NCI-H146 treated with DMSO at 0.1 percent for 48 hours (cell line): ENCODE data around the gene RTF1.

Source experiments
- DNase-seq: peaks from one replicate; lab custom pipeline; 2025; ENCODE audit not compliant: unreplicated experiment; lab: John Stamatoyannopoulos, UW

Gene RTF1

DNA sequence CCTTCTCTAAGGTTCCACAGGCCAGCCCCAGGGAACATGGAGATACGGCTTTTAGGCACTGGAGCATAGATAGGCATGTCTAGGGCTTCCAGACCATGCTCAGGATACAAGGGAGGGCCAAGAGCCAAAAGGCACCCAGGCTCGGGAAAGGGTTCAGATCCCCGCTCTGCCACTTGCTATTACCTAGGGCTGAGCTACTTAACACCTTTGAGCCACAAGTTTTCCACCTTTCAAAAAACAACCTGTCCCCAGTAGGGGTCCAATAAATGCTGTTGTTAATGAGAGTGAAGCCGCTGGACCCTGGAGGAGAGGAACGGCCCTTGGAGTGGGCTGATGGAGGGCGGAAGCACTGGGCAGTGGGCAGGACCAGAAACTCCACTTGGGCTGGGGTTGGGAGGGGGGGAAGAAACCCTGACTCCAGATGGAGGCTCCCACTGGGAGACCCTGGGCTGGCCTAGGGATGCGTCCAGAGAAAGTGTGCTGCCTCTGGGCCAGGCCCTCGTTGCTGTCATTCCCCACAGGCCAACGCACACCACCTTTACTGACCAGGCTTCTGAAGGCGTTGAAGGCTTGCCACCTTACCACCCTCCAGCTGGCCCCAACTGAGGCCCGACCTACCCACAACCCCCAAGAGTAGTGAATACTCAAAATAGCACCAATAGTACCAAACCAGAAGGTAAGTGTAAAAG lies 68.2 kb downstream of the RTF1 start:
- DNase-seq: no peak

DNA sequence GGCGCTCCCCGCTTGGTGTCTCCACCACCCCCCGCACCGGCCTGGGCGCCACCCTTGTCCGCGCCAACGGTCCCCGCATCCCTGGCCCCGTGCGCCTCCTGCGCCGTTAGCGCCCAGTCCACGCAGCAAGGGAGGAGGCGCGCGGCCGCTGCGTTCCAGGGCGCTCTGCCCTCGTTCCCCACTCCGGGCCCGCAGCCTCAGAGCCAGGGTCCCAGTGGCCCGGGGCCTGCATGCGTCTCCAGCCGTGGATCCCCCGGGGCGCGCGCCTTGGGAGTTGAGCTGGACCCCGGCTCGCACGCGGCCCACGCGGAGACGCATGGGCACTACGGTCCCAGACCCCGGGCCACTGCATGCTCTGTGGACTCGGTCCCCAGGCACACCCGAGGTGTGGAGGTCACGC lies 69.4 kb downstream of the RTF1 start:
- DNase-seq: no peak

DNA sequence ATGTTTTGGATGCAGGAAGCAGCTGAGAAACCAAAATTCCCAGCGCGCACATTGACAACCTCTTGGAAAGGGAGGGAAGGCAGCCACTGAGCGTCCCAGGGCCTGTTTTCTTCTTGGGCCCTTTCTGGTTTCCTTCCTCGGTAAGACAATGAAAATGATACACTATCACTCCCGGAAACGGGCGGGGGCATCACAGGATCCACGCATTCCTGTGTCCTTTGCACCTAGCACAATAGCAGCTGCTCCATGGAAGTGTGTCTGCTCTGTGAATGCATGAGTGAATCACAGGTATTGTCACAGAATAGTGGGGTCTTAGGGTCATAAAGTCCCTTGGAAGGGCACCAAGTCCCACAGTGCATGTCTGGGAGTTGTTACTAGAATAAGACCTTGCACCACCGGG lies 70.5 kb downstream of the RTF1 start:
- no peak for DNase-seq

DNA sequence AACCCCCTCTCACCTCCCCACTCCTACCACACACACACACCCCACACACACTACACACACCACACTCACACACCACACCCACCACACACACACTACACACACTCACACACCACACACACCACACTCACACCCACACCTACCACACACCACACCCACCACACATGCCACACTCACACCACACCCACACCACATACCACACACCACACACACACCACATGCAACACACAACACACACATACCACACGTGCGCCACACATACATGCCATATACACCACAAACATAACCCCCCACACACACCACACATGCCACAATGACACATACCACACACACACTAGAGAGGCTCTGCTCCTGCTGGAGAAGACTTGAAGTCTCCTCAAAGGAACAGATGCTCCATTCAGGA lies 70.9 kb downstream of the RTF1 start:
- no peak for DNase-seq

DNA sequence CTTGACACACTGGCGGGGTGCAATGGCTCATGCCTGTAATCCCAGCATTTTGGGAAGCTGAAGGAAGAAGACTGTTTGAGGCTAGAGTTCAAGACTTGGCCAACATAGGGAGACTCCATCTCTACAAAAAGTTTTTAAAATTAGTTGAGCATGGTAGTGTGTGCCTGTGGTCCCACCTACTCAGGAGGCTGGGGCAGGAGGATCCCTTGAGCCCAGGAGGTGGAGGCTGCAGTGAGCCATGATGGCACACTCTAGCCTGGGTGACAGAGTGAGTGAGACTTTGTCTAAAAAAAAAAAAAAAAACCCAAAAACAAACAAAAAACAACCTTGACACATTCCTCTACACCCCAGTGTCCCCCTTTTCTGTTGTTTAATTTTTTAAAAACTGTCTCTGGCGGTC lies 72.7 kb downstream of the RTF1 start:
- no peak for DNase-seq

DNA sequence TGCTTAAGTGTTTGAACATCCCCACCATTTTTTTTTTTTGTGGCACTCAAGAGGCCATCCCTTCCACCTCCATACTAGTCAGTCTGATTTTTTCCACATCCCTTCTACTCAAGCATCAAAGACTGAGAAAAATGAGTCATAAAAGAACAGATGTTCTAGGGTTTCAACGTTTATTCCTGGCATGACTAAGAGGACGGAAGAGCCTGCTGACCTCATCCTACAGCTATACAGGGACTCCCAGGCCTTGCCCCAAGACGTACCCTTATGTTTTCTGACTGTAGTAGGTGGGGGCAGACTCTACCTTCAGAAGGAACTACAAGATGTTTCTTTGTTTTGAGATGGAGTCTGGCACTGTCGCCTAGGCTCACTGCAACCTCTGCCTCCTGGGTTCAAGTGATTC lies 73.5 kb downstream of the RTF1 start:
- no peak for DNase-seq

DNA sequence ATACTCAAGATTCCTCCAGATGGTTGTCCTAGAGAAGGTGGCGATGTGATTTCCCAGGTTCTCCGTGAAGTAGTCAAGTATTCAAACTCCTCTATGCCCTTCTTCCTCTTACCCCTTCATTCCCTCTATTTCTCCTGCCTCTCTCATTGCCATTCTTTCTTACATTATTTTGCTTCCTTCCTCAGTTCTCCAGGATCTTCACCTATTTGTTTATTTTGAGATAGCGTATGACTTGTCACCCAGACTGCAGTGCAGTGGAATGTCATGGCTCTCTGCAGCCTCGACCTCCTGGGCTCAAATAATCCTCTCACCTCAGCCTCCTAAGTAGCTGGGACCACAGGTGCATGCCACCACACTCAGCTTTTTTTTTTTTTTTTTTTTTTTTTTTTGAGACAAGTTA lies 75.0 kb downstream of the RTF1 start:
- no peak for DNase-seq

DNA sequence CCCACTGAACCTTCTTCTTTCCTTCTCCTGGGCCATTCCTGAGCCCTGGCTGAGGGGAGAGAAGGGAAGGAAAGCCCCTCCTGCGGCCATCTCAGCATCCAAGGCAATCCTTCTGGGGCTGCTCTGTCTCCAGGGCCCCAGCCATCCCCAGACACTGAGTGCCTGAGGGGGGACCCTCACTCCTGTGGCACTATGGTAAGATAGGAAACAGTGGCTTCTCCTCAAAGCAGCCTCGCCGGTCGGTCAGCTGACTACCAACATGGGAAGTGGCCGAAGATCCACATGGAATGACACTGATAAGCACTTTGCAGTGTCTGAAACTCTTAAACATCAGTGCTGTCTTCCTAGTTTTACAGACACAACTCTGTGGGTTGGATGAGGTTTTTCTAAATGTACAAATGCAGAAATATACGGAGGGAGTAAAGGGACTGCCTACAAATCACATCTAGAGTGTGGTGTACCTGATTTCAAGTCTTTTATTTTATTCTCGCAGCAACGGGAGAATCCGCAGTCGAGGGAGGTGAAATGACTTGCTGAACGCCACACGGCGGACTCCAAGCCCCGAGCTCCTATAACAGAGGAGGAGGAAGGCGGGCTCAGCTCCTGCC lies 75.8 kb downstream of the RTF1 start:
- no peak for DNase-seq

DNA sequence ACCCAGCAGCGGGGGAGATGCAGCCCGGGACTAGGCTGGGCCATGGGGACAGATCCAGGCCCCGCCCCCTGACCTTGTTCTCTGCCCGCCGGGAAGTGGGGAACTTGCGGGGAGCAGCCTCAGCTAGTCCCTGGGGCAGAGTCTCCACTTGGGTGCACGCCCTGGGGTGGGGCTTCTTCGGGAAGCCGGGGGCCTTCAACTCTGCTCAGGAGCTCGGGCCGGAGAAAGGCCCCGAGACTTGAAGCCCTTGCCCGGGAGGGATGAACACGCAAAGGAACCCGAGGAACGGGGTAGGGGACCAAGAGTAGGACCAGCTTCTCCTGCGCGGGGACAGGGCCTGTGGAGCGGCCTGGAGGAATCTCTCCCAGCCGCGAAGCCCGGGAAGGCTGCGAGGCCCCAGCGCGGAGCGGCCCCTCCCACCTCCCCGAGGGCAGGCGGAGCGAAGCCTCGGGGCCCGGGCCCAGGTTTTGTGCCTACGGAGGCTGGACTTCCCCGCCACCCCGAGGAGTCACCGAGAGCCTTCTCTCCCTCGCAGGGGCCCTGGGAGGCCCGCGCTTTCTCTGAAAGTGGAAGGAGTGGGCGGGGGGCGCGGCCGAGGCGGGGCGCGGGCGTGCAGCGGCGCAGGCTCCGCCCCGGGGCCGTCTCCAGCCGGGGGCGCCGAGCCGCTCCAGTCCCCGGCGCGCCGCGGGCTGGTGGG lies 76.5 kb downstream of the RTF1 start, which contains the start of gene ITPKA:
TSS of gene ITPKA (plus strand) at position 670 of the 697 bp plus-strand sequence. CDS start 54 bp downstream, outside the sequence.
- peak; percentile 45 for DNase-seq

DNA sequence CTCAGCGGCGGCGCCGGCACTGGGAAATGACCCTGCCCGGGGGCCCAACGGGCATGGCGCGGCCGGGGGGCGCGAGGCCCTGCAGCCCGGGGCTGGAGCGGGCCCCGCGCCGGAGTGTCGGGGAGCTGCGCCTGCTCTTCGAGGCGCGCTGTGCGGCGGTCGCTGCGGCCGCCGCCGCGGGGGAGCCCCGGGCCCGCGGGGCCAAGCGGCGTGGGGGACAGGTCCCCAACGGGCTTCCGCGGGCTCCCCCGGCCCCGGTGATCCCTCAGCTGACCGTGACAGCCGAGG lies 77.0 kb downstream of the RTF1 start:
- DNase-seq: no peak

DNA sequence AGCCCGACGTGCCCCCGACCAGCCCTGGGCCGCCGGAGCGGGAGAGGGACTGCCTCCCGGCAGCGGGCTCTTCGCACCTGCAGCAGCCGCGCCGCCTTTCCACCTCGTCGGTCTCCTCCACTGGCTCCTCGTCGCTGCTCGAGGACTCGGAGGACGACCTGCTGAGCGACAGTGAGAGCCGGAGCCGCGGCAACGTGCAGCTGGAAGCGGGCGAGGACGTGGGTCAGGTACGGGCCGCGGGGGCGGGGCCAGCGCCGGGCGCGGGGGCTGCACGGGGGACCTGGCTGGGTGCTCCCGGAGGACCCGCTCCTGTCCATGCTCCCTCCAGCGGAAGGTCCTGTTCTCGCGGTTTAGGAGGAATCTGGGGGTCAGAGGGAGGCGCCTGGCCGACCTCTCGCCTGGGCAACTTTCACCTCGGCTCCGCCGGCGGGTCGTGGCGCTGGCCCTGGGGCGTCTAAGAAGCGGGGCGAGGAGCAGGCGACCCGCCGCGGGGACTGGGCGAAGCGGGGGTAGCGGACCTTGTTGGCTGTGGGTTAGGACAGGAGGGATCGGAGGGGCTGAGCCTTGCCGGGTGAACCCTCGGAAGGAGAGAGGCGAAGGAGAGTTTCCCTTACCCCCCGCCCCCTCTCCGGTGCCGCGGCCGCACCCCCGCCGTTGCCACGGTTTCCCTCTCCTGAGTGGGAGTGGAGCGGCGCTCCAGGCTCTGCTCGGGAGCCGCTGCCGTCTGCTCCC lies 77.5 kb downstream of the RTF1 start:
- no peak for DNase-seq

DNA sequence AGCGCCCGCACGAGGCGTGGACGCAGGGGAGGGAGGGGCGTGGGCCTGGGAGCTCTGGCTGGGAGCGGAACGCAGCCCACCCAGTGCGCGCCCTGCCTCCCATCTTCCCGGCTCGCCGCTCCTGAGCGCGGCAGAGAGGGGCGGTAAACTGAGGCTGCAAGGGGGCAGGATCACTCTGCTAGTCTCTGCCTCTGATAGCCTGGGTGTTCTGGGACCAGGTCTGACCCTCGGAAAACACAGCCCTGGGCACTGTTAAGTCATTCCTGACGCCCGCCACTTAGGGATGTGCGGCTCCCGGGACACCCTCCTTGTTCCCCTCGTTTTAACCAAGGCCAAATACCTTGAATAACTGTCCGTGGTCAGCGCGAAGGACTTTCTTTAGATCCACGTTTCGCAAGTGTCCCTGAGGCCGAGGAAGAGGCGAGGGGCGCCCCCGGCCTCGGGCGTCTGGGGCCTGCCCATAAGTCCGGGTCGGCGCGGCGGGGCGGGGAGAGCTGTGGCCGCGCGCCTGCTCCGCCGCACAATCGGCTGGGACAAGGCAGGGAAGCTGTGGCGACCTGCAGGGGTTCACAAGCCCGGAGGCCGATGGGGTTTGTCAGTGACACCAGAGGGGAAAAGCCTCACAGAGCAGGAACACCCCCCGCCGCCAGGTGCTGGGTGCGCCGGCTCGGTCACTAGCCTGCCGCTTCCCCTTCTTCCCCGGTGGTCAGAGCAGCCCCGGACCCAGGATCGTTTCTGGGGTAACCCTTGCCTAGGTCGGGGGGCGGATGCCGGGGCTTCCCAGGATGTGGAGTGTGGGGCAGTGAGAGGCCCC lies 78.2 kb downstream of the RTF1 start:
- no peak for DNase-seq

DNA sequence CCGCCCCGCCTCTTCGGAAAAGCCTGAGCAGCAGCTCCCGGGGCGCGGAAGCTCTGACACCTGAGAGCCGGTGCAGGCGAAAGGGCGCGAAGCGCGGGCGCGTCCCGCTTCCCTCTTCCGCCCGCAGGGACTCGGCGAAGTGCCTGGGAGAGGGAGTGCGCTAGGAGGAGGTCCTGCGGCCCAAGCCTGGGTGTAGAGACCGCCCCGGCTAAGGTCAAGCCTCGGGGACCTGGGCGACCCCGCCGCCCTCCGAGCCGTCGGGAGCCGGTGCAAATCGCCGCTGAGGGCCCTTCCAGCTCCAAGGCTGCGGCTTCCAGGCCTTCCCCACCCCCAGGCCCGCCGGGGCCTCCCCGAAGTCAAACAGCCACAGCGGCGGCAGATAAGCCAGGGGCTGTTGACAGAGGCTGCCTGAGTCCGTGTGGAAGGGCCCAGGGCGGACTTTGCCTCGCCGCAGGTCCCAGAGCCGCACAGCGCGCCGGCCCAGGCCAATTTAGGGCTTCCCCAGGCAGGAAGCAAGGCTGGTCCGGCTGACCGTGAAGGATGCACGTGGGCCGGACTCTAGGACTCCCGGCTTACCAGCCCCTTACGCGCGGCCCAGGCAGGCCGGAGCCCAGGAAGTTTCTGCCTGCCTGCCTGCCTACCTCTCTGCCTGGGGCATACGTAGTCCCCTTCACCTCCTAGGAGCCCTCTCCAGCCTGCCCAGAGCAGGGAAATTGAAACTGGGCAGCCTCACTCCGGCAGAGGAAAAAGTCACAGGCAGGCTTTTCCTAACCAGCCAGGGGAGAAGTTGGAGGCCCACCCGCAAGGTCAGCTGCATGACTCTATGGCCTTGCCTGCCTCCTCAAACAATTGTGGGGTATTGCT lies 79.1 kb downstream of the RTF1 start:
- DNase-seq: no peak

DNA sequence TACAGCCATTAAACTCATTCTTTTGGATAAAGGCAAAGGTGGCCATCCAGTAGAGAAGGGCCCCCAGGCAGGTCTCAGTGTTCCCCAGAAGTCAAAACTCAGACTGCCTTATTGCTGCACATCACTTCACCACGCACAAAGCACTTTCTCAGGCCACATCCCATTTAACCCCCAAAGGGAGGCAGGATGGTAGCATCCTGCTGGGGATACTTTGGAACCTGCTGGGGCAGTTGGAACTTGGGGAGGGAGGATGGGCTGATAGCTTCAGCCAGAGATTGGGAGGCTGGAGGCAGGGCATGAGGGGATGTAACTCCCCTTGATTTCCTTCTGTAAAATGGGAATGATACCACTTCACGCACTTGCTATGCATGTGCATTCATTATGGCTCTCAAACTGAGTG lies 81.8 kb downstream of the RTF1 start:
- DNase-seq: no peak

DNA sequence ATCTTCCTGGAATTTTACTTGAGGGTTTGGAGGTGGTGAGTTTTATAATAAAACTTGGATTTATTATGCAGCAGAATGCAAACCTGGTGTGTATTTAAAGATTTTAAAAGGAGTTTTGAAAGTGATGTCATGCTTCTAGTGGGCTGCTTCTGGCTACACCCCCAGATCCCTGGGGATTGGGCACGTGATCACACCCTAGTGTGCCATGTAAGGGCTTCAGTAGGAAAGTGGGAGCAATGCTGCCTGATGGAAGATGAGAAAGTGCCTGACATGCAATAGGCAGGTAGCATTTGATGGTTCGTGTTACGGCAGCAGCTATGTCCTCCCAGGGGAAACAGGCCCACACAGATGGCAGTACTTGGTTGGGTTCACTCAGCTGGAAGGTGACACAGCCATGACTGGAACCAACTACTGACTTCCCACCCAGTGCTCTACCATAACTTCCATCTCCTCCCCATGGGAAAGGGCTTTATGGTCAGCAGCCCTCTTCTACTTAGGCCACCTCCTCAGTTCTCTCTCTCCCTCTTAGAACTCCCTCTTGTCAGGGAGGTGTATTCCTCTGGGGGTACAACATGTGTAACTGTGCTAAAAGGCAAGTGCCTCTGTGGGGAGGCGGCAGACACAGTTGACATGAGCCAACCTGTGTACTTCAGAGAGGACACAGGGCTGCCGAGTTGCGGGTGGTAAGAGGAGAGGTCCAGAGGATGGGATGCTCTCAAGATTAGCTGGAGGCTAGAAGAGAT lies 82.4 kb downstream of the RTF1 start:
- DNase-seq: no peak

DNA sequence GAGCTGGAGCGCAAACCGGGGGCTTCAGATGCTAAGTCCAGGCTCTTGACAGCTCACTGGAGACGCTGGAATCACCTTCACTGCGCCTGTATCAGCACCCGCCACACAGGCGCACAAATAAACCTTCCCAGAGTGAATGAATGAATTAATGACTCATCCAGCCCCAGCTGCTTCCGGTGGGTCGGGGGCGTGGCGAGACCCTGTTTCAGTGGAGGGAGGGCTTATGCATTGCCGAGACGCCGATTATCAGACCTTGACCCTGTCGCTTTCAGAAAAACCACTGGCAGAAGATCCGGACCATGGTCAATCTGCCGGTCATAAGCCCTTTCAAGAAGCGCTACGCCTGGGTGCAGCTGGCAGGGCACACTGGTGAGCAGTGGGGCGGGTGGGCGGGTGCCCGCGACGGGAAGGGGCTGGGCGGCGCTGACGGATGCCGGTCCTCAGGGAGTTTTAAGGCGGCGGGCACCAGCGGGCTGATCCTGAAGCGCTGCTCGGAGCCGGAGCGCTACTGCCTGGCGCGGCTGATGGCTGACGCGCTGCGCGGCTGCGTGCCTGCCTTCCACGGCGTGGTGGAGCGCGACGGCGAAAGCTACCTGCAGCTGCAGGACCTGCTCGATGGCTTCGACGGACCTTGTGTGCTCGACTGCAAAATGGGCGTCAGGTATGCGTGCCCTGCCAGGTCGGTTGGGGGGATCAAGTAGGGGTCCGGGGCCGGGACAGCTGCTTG lies 84.5 kb downstream of the RTF1 start:
- DNase-seq: no peak

DNA sequence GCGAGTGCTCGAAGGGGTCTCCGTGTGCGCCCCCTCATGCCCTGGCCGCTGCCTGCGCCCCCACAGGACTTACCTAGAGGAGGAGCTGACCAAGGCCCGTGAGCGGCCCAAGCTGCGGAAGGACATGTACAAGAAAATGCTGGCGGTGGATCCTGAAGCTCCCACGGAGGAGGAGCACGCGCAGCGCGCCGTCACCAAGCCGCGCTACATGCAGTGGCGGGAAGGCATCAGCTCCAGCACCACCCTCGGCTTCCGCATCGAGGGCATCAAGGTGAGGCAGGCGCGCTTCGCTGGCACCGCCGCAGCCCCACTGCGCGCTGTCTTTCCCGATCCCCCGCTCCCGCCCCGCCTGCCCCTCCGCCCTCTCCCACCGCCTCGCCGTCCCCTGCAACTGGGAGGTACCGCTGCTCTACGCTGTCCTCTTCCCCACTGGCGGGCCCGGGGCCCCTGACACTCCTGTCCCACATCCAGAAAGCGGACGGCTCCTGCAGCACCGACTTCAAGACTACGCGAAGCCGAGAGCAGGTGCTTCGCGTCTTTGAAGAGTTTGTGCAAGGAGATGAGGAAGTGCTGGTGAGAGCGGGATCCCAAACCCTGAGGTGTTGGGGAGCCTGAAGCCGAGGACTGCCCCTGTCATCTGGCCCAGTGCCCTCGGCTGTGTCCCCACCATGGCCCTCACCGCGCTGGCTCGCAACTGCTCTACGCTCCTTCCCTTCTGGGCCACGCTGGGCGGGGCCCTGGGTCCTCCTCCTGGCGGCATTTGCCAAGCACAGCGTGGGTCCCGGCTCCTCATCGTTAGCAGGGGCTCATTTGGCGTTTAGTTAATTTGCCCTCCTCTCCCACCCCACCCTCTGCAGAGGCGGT lies 85.3 kb downstream of the RTF1 start:
- no peak for DNase-seq
